GM18526 (cell line): Measurements from ENCODE around the gene DGKQ.

Experiments used
- POLR2A ChIP-seq: IDR thresholded peaks from 3 replicates; pipeline ENCODE4 v1.6.1; 2011; ENCODE audit not compliant: insufficient read length; ENCODE audit errors: extremely low read depth

The DGKQ gene

DNA sequence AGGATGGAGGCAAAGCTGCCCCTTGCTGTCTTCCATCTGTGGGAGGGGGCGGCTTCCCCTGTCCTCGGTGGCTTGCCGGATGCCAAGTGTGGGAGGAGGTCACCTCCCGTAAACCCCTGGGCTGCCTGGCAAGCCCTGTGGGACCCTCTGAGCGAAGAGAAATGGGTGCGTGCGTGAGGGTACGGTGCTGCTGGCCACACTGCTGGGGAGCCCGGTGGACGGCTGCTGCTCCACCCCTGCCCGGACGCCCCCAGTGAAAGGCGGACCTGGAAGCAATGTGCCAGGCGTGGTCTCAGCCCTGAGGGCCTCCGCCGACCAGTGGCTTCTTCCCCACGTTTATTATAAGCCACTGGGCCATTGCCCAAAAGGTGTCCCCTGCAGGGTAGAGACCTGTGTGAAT is 8.9 kb upstream of the DGKQ start:
- TF ChIP-seq POLR2A, result no peak

DNA sequence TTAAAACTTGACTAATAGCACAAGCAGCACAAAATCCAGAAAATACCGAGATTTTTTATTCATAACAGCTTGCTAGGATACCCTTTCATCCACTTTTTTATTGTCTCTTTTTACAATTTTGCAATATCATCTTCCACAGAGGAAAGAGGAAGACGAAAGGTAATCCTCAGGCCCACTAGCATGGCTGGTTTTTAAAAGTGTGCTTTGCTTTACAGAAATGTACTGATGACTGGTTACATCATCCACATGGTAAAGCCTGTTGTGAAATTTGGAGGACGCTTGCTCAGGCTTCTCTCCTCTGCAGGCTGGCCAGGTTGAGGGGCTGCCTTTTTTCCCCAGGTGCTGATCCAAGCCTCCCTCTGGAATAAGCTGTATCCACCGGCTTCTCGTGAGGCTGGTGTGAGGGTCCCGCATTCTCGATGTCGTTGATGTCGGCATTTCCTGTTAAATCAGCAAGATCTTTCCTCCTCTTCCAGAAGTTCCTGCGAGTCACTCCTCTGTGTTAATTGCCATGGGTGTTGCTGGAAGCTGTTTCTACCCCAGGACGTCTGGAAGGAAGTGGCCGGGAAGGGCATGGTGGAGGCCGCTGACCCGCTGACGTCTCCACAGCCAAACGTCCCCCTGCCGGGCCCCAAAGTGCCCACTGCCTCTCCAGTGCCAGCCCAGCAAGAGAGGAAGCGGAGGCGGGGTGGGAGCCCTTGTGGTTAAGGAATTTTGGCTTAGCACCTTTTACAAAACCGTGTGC is 5.8 kb upstream of the DGKQ start:
- TF ChIP-seq POLR2A, result no peak

DNA sequence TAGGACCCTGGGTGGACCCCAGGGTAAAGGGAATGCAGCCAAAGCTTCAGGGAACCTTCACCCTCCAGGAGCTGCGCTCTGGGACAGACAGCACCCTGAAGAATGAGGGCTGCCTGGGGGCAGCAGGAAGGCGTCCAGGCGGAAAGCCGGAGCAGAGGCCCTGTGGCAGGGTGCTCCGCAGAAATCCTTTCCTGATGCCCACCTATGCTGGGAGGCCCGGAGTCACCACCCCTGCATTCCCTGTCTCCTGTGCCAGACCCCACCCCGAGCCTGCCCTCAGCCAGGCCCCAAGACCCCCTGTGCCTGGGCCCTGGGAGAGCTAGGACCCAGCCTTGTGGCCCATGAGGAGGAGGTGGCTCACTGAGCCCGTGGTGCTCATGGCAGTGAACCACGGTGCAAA is 1.3 kb upstream of the DGKQ start:
- TF ChIP-seq POLR2A, result no peak

DNA sequence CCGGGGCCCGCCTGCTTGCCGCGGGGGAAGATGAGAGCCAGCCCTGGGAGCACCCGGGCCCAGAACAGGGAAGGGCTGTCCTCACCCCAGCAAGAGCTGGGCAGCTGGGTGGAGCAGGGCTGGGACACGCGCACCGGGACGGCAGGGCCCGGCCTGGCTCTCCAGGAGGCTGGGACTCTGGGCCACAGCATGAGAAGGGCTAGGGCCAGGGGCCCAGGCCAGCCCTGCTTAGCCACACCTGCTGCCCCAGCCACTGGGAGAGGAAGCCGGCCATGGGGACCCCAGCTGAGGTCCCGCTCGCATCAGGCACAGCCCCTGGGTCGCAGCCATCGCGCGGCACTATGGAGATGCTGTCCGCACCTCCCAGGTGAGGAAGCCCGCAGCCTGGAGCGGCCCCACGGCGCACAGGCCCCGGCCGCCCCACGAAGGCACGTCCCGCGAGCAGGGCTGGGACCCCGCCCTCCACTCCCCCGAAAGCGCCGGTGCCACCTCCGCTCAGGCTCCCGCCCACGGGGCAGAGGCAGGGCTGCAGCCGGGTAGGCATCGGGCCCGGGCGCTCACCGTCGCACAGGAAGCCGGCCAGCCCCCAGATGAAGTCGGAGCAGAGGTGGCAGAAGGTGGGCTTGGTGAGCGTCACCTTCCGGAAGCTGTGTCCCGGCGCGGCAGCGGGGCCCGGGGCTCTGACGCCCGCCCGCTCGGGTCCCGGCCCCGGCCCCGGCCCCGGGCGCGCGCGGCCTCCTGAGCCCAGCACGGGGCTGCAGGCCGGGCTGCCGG is 531 bp downstream of the DGKQ start:
- TF ChIP-seq POLR2A, result no peak

DNA sequence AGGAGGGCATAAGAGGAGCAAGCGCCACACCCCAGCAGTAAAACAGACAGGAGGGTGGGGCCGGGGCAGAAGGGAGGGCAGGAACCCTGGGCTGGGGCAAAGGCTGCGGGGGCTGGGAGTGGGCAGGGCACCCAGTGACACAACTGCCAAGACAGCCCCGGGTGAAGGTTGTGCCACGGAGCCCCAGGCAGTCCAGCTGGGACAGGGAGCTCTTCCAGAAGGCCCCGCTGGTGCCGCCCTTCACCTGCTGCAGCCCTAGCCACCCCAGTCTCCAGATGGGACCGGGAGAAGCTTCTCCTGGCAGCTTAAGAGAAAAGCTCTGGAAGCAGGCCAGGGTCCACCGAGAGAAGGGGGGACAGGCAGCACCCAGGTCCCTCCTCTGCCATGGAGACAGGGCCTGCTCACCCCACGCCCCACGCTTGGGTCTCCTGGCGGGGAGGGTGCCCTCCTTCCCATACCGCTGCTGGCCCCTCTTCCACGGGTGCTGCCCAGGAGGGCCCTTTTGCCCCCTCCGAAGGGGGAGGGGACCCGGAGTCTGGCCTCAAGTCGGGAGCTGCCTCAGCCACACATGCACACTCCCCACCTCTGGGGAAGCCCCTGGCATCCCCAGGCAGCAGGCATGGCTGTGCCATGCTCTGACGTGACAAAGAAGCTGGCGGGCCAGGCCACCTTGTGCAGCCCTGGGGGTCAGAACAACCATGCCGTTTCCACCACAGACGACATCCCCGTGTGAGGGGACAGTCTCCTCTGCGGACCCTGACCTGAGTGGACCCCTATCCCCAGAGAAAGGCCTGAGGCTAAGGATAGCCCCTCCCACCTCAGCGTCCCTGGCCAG is 1.5 kb downstream of the DGKQ start:
- no peak for TF ChIP-seq POLR2A

DNA sequence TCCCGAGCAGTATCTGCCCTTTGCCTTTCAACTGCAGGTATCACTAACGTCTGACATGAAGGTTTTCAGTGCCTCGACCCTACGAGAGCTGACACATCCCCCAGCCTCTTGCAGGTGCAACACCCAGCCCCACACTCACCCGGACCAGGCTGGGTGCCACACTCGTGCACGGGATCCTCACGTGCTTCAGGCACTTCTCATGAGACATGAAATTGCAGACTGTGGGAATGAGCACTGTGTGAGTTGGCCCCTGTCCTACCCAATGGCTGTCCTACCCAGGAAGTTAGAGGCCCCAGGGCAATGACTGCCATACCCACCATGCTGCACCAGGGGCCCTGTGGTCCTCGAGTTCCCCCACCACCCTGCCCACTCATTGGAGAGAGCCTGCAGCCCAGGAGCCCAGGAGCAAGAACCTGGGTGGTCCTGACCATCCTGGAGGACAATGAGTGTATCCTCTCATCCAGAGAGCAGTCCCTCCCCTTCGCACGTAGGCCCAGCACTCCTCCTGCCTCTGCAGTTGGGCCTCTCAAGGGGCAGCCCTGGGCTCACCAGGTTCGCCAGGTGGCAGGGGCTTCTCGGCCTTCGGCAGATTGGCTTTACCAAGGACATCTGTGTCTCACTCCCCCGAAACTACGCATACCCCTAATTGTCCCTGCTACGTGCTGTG is 2.4 kb downstream of the DGKQ start:
- no peak for TF ChIP-seq POLR2A

DNA sequence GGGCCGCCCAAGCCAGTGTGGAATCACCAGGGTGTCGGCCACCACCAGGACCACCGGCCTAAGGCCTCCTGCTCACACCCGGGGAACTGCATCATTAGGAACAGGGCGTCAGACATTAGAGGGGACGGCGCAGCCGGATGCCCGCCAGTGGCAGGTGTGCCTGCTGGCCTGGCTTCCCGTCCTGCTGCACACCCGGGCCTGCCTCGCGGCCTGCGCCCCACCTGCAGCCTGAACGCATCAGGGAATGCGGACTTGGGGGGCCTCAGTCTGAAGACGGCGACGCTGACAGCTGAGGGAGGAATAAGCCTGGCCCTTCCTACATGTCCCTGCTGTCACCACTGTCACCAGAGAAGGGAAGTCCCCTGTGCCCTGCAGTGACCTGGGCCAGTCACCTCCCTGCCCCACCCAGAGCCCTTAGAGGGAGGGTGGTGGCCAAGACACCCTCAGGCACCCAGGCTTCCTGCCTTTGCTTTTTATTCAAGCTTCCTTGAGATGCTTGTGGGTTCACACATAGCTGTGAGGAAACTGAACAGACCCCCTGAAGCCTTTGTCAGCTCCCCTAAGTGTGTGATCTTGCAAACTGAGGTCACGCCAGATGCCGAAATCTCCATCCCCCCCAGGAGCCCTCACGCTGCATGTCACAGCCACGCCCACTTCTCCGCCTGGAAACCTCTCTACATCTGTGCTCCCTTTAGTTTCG is 3.2 kb downstream of the DGKQ start:
- TF ChIP-seq POLR2A, result no peak

DNA sequence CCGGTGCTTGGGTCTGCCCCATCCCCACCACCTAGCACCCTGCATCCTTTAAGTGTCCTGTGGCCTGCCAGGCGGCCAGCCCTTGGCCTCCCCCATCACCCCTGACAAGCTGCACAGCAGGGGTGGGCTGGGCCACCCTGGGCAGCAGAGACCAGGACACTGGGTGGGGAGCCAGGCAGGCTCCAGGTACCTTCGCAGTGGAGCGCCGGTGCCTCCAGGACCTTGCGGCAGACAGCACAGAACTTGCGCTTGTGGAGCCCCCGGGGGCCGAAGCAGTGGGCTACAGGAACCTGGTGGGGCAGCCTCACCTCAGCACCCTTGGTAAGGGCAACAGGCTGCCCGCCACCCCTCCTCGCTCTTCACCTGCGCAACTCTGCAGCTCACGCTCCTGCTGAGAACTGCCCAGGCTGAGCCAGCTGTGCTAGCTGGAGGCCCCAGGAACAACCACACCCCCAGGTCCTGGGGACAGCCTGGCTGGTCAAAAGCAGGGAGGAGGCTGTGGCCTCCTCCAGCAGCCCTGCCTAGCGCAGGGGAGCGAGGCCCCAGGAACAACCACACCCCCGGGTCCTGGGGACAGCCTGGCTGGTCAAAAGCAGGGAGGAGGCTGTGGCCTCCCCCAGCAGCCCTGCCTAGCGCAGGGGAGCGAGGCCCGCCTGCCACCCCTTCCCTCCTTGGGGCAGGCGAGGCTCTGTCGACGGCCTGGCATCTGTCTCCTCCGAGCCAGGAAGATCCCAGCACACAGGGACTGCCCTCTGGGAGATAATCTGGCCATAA is 4.6 kb downstream of the DGKQ start:
- TF ChIP-seq POLR2A, result no peak

DNA sequence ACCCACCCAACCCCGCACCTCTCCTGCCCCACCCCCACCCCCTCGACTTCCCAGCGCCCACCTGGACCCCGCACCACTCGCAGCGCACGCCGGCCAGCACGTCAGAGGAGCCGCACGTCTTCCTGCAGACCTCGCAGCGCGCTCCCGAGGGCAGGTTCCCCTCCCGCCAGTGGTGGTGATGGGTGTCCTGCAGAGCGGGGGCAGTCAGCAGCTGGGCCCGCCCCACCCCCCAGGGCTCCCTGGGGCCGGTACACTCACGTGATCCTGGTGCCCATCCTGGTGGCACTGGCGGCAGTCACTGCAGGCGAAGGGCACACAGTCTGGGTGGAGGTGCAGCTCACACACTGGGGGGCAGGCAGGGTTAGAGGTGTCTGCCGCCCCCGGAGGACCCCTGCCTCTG is 5.1 kb downstream of the DGKQ start:
- TF ChIP-seq POLR2A, result no peak

DNA sequence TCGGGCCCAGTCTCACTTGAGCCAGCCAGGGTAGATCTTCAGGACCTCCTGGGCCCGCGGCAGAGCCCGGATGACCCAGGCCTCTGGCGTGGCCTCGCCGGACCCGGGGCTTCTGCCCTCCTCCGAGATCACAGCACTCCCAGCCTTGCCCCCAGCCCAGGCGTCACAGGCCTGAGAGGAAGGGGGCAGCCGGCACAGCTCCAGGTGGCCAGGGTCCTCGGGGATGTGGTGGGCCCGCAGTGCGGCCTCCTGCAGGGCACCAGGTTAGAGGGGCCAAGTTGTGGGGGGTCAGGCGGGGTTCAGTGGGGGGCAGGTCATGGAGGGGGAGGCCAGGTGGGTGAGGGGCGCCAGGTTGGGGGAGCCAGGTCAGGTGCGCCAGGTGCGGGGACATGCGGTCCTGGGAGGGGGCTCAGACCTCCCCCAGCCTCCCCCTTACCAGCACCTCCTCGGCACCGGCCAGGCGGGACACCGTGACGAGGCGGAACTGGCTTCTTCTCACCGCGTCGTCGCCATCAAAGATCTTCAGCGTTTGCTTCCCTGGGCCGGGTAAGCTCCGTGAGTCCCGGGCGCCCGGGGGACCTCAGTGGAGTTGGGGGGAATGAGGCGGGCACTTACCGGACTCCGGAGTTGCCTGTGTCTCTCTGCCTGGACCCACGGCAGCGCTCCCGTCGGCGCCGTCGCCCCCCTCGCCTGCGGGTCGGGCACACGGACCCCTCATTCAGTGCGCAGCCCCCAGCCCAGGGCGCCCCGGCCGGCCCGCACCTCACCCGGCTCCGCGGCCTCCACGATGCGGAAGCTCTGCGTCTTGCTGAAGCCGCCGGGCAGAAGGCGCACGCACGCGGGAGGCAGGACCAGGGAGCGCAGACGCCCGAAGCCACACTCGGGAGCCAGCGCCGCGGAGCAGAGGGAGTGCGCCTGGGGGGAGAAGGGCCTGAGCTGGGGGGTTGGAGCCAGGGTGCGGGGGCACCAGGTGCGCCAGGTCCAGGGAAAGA is 6.0 kb downstream of the DGKQ start:
- TF ChIP-seq POLR2A, result no peak

DNA sequence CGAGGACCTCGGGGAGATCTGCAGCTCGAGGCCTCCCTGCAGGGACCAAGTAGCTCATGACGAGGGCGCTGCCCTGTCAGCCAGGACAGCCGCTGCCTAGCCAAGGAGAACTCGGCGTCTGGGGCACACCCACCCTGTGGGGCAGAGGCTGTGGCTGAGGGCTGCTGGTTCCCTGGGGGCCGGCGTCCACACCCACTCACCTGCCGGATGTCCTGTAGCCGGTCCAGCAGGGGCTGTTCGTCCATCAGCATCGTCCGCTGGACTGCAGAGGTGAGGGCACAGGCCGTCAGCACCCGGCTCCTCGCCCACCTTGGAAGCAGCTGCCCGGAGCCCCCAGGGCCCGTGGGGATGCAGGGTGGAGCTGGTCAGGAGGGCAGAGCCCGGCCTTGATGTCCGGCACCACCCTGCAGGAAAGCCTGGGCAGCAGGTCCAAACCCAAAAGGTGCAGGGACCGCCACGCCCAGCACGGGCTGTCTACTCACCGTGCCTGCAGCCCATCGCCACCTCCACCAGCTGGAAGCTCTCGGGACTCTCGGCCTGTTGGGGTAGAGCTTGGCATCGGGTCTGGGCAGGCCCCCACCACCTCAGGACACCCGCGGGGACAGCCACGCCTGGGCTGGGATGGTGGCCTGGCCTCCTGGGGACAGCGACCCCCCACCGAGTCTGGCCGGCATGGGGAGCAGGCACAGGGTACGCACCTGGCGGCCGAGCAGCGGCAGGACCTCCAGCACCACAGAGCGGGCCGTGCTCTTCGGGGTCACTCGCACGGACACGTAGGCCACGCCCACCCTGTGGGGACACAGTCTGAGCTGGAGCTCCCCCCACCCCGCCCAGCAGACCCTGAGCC is 6.9 kb downstream of the DGKQ start:
- TF ChIP-seq POLR2A, result no peak

DNA sequence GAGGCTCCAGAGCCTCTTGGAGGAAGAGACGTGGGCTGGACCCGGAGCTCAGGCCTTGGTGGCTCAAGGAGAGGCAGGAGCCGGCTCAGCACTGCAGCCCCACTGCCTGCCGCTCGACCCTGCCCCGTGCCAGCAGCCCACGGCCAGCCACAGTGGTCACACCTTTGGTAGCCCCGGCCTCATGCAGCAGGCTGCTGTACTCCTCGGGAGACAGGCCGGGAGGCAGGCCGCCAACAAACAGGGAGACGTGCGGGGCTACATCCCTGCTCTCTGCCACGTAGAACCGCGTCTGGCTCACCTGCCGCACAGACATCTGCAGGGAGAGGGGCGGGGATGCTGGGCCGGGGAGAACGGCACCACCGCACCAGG is 7.6 kb downstream of the DGKQ start:
- TF ChIP-seq POLR2A, result no peak
